ENCODE data around the gene KRT36.

DNA sequence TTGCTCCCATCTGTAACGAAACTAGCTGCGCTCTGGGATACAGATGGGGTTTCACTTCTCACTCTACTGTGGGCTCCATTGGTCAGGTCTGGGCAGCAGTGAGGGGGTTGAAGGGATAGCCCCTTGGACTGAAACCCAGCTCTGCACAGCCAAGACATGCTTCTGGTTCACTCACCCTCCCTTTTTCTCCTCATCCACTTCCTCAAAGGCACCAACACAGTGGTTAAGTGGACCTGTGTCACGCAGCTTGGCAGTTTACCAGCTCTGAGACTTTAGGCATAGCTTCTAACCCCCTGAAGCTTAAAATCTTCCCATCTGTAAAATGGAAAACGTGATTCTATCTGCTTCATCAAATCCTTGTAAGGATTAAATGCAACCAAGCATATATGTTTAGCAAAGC, 37.4 kb downstream of the KRT36 start:
- TF ChIP-seq CTCF (conservative IDR thresholded peaks at IDR 0.05; ENCODE audit: low read depth, low read length), result no peak
- TF ChIP-seq EZH2 (IDR thresholded peaks at IDR 0.05; ENCODE audit: low read length, unreplicated experiment), result no peak
- TF ChIP-seq EZH2phosphoT487 (IDR thresholded peaks at IDR 0.05; ENCODE audit: borderline replicate concordance, low read length), result no peak
